NCI-H69 (cell line): Measurements from ENCODE around the gene HFE.
"Not testable (repeated sequence)": the region's sequence is repeated elsewhere in the genome, so short reads cannot be mapped to it uniquely, and the experiment has no call there.

ENCODE experiments used
- DNase-seq: peaks from one replicate; lab custom pipeline; 2025; lab: John Stamatoyannopoulos, UW

Gene HFE

GRCh38 chr6:26087284-26088115 is at the start of gene HFE:
HFE (plus strand) TSS chr6:26087429; CDS start chr6:26087441, 12 bp downstream.
- no peak for DNase-seq

GRCh38 chr6:26041946-26042345 is 45.3 kb upstream of the HFE start:
- no peak for DNase-seq

DNA sequence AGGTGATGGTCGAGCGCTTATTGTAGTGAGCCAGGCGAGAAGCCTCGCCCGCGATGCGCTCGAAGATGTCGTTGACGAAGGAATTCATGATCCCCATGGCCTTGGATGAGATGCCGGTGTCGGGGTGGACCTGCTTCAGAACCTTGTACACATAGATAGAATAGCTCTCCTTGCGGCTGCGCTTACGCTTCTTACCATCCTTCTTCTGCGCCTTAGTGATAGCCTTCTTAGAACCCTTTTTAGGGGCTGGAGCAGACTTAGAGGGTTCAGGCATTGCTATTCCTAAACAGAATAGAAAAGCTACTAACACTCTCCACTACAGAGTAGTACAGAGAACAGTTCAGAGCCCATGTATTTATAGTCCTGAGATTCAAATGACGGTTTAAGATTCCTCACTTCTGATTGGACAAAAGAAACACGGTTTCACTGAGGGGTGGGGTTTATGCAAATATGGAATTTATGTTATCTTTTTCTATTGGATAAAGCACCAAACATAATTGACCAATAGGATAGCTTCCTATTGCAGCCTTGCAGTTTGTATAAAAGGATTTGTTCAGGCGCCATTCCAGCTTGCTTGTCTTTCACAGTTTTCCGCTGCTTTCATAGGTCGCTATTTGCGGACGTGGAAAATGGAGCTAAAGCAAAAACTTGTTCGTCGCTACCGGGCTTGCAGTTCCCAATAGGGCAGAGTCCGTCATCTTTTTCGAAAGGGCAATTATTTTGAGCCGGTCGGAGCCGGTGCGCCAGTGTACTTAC is 43.7 kb upstream of the HFE start:
- no peak for DNase-seq

- DNase-seq, result no peak
Measured at GRCh38 chr6:26044140-26045064, 42.8 kb upstream of the HFE start.

GRCh38 chr6:26045065-26045927 is 41.9 kb upstream of the HFE start:
- no peak for DNase-seq

- DNase-seq, result no peak
Measured at GRCh38 chr6:26045928-26046368, 41.3 kb upstream of the HFE start.

GRCh38 chr6:26047329-26047728 is 39.9 kb upstream of the HFE start:
- DNase-seq, result not testable (repeated sequence)

DNA sequence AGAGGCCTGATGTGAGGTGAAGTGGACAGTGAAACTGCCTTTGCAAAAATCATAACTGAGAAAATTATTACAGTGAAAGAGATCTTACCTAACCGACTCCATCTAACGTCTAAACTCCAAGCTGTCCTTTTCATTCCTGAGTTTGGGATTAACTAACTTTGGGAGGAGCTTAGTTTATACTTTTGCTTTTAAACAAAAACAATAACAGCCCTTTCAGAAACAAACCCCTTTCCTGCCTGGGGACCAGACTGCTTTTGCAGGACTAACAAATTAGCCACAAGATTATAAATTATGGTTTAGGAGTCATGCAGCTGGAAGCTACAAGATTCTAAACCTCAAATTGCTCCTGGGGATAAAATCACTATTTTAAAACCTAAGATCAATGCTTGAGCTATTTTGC is 38.6 kb upstream of the HFE start:
- no peak for DNase-seq

DNA sequence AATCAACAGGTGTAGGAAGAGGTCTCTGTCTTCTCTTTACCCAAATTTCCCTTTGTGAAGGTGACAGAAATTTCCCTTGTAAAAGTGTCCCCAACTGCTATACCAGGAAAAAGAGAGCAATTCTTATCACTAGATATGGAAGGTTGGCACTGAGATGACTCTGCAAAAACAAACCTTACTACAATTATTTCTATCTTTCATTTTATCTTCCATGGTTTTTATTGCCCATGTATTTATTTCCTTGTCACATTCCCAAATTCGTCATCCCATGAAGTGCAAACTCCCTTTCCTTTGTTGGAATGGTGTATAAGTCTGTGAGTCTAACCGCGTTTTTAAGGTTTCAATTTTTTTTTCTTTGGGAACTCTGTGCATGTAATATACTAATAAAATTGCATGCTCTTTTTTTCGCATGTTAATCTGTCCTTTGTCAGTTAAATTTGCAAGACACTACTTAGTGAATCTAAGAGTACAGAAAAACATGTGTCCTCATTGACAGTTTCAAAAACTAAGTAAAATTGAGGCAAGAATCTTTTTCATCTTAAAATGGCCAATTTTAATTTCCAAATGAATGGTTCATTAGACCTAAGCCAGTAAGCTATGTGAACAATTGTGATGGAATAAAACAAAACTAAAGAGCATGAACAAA is 35.4 kb upstream of the HFE start:
- DNase-seq, result no peak

DNA sequence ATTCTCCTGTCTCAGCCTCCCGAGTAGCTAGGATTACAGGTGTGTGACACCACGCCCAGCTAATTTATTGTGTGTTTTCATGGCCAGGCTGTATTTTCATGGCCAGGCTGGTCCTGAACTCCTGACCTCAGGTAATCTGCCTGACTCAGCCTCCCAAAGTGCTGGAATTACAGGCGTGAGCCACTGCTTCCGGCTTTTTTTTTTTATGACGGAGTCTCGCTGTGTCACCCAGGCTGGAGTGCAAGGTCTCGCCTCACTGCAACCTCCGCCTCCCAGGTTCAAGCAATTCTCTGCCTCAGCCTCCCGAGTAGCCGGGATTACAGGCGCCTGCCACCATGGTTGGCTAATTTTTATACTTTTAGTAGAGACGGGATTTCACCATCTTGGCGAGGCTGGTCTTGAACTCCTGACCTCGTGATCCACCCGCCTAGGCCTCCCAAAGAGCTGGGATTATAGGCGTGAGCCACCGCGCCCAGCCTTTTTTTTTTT is 34.4 kb upstream of the HFE start:
- DNase-seq, result not testable (repeated sequence)

DNA sequence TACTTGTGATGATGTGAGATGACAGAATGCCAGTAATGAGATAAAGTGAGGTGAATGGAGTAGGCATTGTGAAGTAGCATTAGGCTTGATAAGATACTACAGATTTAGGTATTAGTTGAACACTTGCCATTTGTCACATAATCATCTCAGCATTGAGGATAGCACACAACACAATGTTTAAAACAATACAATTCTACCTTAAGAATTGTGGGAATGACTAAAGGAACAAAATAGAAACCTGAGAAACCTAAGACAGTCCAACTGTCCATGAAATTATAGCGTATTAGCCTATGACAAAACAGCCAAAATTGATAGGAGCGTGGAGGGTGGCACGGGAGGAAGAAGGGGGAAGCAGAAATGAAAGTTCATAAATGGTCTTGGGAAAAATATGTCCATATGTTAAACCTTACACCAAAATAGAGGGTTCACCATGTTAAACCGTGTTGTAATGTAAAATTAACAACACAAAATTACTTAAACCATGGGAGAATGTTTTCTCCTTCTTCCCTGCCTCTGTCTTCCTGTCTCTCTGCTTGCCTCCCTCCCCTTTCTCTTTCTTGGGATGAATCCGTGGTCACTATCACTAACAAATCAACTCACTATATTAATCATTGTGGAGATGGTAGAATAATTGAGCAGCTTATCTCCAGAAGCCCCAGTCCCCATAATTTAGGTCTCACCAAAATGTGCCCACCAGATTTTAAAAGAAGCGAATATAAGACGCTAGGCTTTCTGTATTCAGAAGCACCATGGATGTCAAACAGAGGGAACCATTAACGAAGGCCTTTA is 33.0 kb upstream of the HFE start:
- DNase-seq, result peak; percentile 52

DNA sequence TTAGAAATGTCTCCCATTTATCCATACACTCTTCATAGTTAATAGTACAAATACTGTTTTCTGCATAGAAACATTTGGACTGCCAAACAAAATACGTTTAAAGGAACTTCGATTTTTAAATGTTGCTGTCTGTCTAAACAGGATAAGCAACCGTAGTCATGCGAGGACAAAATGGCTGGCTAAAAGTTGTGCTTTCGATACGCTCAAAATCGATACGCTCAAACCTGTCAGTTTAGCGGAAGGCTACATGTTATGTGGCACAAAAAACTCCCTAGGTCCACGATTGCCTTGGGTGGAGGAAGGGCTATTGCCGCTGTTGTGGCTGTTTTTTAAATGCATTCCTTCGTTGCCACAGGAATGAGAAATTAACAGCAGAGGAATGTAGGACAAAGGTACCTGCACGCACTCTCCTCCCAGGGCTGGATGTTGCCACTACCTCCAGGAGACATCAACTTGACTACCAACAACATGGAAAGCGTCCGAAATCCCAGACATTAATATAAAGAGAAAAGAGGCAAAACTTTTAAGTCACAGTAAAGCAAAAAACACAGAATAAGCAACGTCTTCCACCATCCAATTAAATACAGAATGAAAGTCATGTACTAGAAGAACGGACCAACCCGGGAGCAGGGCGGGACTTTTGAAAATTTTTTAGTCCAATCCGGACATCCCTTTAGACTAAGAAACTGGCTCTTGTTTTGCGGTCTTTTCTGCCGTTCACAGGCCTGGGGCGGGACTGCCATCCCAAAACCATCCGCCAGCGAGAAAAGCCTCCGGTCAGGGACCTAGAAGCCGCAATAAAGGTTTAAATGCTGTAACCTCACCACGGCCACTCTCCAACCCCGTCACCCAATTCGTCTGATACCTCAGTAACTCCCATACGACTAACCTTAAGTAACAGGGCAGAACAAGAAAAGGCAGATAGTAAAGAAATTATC is 32.2 kb upstream of the HFE start:
- peak; percentile 95 for DNase-seq

DNA sequence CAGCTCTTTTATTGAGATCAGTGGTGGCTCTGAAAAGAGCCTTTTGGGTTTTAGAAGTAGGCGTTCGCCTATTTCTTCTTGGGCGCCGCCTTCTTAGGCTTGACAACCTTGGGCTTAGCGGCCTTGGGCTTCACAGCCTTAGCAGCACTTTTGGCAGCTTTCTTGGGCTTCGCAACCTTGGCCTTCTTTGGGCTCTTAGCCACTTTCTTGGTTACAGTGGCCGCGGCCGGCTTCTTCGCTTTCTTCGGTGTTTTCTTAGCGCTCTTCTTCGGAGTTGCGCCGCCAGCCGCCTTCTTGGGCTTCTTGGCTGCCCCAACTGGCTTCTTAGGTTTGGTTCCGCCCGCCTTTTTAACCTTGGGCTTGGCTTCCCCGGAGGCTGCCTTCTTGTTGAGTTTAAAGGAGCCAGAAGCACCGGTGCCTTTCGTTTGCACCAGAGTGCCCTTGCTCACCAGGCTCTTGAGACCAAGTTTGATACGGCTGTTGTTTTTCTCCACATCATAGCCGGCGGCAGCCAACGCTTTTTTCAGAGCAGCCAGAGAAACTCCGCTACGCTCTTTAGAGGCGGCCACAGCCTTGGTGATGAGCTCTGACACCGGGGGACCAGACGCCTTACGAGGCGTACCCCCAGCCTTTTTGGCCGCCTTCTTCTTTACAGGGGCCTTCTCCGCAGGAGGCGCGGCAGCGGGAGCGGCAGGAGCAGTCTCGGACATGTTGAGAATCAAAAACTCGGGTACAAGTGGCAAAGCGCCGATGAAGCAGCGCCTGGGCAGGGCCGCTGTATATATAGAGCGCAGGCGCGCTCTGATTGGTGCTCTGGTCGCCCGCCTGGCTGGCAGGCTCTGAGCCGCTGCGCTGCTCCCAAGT is 31.3 kb upstream of the HFE start:
- DNase-seq, result peak; percentile 95

- DNase-seq, result peak; percentile 68
Measured at GRCh38 chr6:26056583-26057350, 30.5 kb upstream of the HFE start.

DNA sequence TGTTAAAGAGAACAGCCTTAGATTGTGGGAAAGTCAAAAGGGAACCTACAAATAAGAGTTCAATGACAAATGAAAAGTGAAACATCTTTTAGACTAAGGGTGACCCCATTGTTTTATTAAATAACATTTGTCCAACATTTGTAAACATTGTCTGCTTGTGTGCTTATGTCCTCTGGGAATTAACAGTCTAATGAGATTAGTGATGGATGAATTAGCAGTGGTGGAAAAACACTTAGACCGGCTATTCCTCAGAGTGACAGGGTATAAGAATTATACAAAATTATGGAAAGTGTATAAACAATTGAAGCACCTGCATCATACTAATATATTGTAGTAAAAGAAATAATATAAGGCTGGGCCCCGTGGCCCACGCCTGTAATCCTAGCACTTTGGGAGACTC is 29.3 kb upstream of the HFE start:
- no peak for DNase-seq

- not testable (repeated sequence) for DNase-seq
Measured at GRCh38 chr6:26058477-26059033, 28.7 kb upstream of the HFE start.
